ENCODE measurements around the gene HDAC11. TPM values are rescaled to one million over a fixed set of nuclear protein-coding genes. Genes with fewer than 3 reads are reported as not detected.

HDAC11 gene
- total RNA-seq, 6 experiments from 2014 or later, result 8.0 to 12.4 (median 9.1) TPM

- TF ChIP-seq, protein P1, sequence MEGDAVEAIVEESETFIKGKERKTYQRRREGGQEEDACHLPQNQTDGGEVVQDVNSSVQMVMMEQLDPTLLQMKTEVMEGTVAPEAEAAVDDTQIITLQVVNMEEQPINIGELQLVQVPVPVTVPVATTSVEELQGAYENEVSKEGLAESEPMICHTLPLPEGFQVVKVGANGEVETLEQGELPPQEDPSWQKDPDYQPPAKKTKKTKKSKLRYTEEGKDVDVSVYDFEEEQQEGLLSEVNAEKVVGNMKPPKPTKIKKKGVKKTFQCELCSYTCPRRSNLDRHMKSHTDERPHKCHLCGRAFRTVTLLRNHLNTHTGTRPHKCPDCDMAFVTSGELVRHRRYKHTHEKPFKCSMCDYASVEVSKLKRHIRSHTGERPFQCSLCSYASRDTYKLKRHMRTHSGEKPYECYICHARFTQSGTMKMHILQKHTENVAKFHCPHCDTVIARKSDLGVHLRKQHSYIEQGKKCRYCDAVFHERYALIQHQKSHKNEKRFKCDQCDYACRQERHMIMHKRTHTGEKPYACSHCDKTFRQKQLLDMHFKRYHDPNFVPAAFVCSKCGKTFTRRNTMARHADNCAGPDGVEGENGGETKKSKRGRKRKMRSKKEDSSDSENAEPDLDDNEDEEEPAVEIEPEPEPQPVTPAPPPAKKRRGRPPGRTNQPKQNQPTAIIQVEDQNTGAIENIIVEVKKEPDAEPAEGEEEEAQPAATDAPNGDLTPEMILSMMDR (IDR thresholded peaks at IDR 0.05), result no peak
- Mint-ChIP-seq H3K27ac (no peak overlapping the region), H3K4me1 (ENCODE audit: low read depth) (no peaks in the 10 kb centered on the region), H3K4me3 (no peak overlapping the region), H3K36me3 (ENCODE audit: low read depth) (no peaks in the 10 kb centered on the region), H3K9me3 (no peaks in the 10 kb centered on the region), H3K27me3 (ENCODE audit: insufficient read depth) (peaks cover 31% of the 10 kb centered on the region)
- no peak for DNase-seq
Observed at GRCh38 chr3:13465236-13465873, 14.8 kb upstream of the HDAC11 start.

DNA sequence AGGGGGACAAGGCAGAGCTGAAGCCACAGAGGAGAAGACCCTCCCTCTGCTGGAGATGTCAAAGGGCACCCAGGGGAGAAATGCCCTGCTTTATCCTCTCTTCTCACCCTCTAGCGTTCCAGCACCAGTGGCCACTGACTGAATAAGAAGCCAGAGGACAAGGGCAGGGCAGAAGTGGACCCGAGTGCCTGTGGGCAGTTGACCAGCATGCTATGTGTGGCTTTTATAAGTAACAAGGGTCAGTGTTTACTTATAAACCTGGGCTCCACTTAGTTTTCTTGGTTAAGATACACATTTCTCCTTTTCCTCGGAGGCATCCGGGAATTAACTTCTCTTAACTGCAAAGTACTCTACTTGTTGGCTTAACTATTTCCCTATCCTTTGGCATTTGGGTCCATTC, 13.3 kb upstream of the HDAC11 start:
- Mint-ChIP-seq H3K4me1 (ENCODE audit: low read depth) (no peaks in the 10 kb centered on the region), H3K36me3 (ENCODE audit: low read depth) (no peaks in the 10 kb centered on the region), H3K4me3 (no peak overlapping the region), H3K9me3 (no peaks in the 10 kb centered on the region), H3K27ac (no peak overlapping the region), H3K27me3 (ENCODE audit: insufficient read depth) (peaks cover 36% of the 10 kb centered on the region)
- TF ChIP-seq, protein P1 (IDR thresholded peaks at IDR 0.05), result no peak
- no peak for DNase-seq

DNA sequence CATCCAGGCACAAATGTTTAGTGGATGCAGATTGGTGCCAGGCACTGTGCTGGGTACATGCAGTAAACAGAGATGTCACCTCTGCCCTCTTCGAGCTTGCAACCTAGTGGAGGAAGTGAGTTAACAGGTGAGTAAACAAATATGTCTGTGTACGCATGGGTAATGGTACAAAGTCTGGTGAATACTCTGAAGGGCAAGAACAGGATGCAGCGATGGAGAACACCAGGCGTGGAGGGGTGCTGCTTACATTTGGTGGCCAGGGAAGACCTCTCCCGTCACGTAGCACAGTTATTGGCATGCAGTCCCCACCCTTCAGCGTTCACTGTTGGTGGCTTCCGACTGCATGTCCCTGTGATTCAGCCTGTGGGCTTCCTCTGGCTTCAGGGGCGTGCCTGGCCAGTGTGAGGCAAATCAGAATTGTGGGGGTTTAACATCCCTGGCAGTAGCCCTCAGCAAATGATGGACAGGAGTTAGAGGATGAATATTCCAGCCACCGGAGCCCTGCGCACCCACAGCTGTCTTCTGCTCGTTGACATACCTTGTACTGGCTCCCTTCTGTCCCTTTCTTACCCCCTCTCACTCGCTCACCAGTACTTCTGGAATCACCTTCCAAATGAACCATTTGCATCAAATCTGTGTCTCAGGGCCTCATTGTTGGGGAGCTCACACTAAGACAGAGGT, 9.1 kb upstream of the HDAC11 start:
- H3K9me3 Mint-ChIP-seq, result no peaks in the 10 kb centered on the region
- TF ChIP-seq, protein P1 (IDR thresholded peaks at IDR 0.05), result no peak
- H3K27me3 Mint-ChIP-seq (ENCODE audit: insufficient read depth), result peaks cover 32% of the 10 kb centered on the region
- H3K4me3 Mint-ChIP-seq, result no peak overlapping the region
- H3K4me1 Mint-ChIP-seq (ENCODE audit: low read depth), result peaks cover 6% of the 10 kb centered on the region
- H3K27ac Mint-ChIP-seq, result no peak overlapping the region
- DNase-seq, result no peak
- H3K36me3 Mint-ChIP-seq (ENCODE audit: low read depth), result no peaks in the 10 kb centered on the region

DNA sequence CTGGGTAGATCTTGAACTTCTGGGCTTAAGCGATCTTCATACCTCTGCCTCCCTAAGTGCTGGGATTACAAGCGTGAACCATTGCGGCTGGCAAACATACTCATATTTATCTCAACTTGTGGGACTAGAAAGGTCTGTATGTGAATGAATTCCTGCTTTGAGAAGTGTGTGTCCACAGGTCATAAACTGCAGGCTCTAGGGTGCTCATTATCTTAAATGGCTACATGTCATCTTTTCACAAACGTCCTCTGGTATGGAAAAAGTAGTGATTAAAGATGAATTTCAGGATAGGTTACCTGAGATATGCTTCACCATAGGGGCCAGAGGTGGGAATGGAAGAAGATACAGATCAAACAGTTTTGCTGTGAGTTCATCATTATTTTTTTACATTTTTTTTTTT, 7.8 kb upstream of the HDAC11 start:
- TF ChIP-seq, protein P1 (IDR thresholded peaks at IDR 0.05), result no peak
- H3K27ac Mint-ChIP-seq, result no peak overlapping the region
- H3K36me3 Mint-ChIP-seq (ENCODE audit: low read depth), result no peaks in the 10 kb centered on the region
- no peaks in the 10 kb centered on the region for H3K9me3 Mint-ChIP-seq
- H3K27me3 Mint-ChIP-seq (ENCODE audit: insufficient read depth), result peaks cover 26% of the 10 kb centered on the region
- peaks cover 13% of the 10 kb centered on the region for H3K4me1 Mint-ChIP-seq (ENCODE audit: low read depth)
- no peak for DNase-seq
- H3K4me3 Mint-ChIP-seq, result no peak overlapping the region

- DNase-seq, result no peak
- H3K36me3 Mint-ChIP-seq (ENCODE audit: low read depth), result no peaks in the 10 kb centered on the region
- H3K4me3 Mint-ChIP-seq, result no peak overlapping the region
Observed at GRCh38 chr3:13473020-13473419, 7.1 kb upstream of the HDAC11 start.

More at GRCh38 chr3:13473020-13473419, 7.1 kb upstream of the HDAC11 start:
- Mint-ChIP-seq H3K9me3 (no peaks in the 10 kb centered on the region), H3K27ac (no peak overlapping the region), H3K4me1 (ENCODE audit: low read depth) (peaks cover 13% of the 10 kb centered on the region), H3K27me3 (ENCODE audit: insufficient read depth) (peaks cover 26% of the 10 kb centered on the region)
- TF ChIP-seq, protein P1 (IDR thresholded peaks at IDR 0.05), result no peak
